ENCODE data around the gene TM9SF3.

DNA sequence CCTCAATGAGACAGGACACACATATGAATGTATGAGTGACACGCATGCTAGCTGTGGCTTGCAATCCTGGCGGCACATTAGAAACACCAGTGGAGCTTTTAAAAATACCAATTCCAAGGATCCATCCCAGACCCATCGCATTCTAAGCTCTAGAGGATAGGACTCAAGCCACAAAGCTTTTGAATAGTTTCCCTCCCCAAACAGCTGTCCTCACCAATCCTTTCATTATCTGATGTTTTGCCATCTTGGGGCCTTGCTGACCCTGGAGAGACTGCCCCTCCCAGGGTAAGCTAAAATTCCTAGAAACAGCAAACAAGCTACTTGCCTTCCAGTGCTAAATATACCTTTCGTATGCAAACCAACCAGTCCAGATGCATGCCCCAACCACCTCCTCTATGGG lies 8.9 kb upstream of the TM9SF3 start:
- no peak for TF ChIP-seq POLR2A (IDR thresholded peaks at IDR 0.05)
- TF ChIP-seq, protein P1, sequence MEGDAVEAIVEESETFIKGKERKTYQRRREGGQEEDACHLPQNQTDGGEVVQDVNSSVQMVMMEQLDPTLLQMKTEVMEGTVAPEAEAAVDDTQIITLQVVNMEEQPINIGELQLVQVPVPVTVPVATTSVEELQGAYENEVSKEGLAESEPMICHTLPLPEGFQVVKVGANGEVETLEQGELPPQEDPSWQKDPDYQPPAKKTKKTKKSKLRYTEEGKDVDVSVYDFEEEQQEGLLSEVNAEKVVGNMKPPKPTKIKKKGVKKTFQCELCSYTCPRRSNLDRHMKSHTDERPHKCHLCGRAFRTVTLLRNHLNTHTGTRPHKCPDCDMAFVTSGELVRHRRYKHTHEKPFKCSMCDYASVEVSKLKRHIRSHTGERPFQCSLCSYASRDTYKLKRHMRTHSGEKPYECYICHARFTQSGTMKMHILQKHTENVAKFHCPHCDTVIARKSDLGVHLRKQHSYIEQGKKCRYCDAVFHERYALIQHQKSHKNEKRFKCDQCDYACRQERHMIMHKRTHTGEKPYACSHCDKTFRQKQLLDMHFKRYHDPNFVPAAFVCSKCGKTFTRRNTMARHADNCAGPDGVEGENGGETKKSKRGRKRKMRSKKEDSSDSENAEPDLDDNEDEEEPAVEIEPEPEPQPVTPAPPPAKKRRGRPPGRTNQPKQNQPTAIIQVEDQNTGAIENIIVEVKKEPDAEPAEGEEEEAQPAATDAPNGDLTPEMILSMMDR (IDR thresholded peaks at IDR 0.05), result no peak
